Fibroblast of lung (primary cell): ENCODE results near the gene BTG1. TPM values are rescaled to one million over a fixed set of nuclear protein-coding genes. Genes with fewer than 3 reads are reported as not detected.
"Not testable (repeated sequence)": the region's sequence is repeated elsewhere in the genome, so short reads cannot be mapped to it uniquely, and the experiment has no call there.

Experiments used
- DNase-seq, 2 donors: peaks; one replicate each; pipeline versions ENCODE4 v3.0.0 to v3.0.0-alpha.2; 2010; ENCODE audit warnings: low read depth in 2 of 2
- H2AFZ ChIP-seq: 2 replicates; pipeline ENCODE4 v1.5.1; 2012; ENCODE audit warnings: low read length, control low read depth, inconsistent platforms
- H3K27ac ChIP-seq: 2 replicates; pipeline ENCODE4 v1.5.1; 2011; ENCODE audit warnings: low read length, control low read depth; ENCODE audit not compliant: insufficient read depth
- H3K27me3 ChIP-seq: 2 replicates; pipeline ENCODE4 v1.5.1; 2011; ENCODE audit warnings: mild to moderate bottlenecking, low read length; ENCODE audit not compliant: control insufficient read depth, insufficient read depth
- H3K36me3 ChIP-seq: 2 replicates; pipeline ENCODE4 v1.5.1; 2011; ENCODE audit warnings: low read length; ENCODE audit not compliant: control insufficient read depth, insufficient read depth
- H3K4me1 ChIP-seq: 2 replicates; pipeline ENCODE4 v1.5.1; 2011; ENCODE audit warnings: low read length; ENCODE audit not compliant: control insufficient read depth, insufficient read depth; ENCODE audit errors: extremely low read depth
- H3K4me2 ChIP-seq: 2 replicates; pipeline ENCODE4 v1.5.1; 2011; ENCODE audit warnings: low read length, control low read depth; ENCODE audit not compliant: insufficient read depth; ENCODE audit errors: extremely low read depth
- H3K4me3 ChIP-seq, 4 experiments: fragments of 200-600 bp in 1 of 4; sonication (generic) in 1 of 4; replicated peaks in 1 of 4; 2 replicates each; pipeline ENCODE4 v1.5.1; 2011 to 2016; ENCODE audit warnings: low read length in 4 of 4, low read depth in 3 of 4, mild to moderate bottlenecking in 3 of 4, control low read depth in 2 of 4, inconsistent platforms in 1 of 4, mixed read lengths in 1 of 4; ENCODE audit not compliant: insufficient read depth in 1 of 4; ENCODE audit errors: control extremely low read depth in 1 of 4
- H3K79me2 ChIP-seq: 2 replicates; pipeline ENCODE4 v1.5.1; 2012; ENCODE audit warnings: mild to moderate bottlenecking, low read length, inconsistent platforms; ENCODE audit not compliant: control insufficient read depth, insufficient read depth
- H3K9ac ChIP-seq: 2 replicates; pipeline ENCODE4 v1.5.1; 2011; ENCODE audit warnings: mild to moderate bottlenecking, low read length, control low read depth; ENCODE audit not compliant: insufficient read depth
- H3K9me3 ChIP-seq: 2 replicates; pipeline ENCODE4 v1.5.1; 2012; ENCODE audit warnings: low read depth, low read length; ENCODE audit not compliant: control insufficient read depth, insufficient read depth
- H4K20me1 ChIP-seq: 2 replicates; pipeline ENCODE4 v1.5.1; 2011; ENCODE audit warnings: low read length; ENCODE audit not compliant: control insufficient read depth, insufficient read depth; ENCODE audit errors: extremely low read depth
- EZH2 ChIP-seq: IDR thresholded peaks from 2 replicates; pipeline ENCODE4 v1.5.1; 2012; ENCODE audit warnings: low read length, control low read depth, mild to moderate bottlenecking; ENCODE audit errors: missing control alignments
- polyA plus RNA-seq, 2 donors: library from polyadenylated mRNA; depleted of rRNA in 1 of 2; stranded (reverse) in 1 of 2; unstranded in 1 of 2; fragments of >200 nt; gene quantifications; 2 replicates each; pipeline ENCODE4 v1.2.1, GENCODE V29; 2011 to 2012; ENCODE audit warnings: missing spikeins in 1 of 2
- total RNA-seq: library from RNA; depleted of rRNA; stranded (reverse); fragments of >200 nt; gene quantifications from 2 replicates; pipeline ENCODE4 v1.2.1, GENCODE V29; 2014
- TF ChIP-seq, protein P1 (sequence below), 2 donors: IDR thresholded peaks in 1 of 2; conservative IDR thresholded peaks in 1 of 2; 1 replicate in 1 of 2; 2 replicates in 1 of 2; pipeline ENCODE4 v1.5.1; 2011 to 2012; ENCODE audit warnings: low read length in 2 of 2, control low read depth in 1 of 2, inconsistent platforms in 1 of 2, low read depth in 1 of 2, mild to moderate bottlenecking in 1 of 2

Gene BTG1
- total and polyA plus RNA-seq, 2 donors (not counting 1 experiment from before 2014, with no cell fraction given), result 18.2 to 23.1 TPM

DNA sequence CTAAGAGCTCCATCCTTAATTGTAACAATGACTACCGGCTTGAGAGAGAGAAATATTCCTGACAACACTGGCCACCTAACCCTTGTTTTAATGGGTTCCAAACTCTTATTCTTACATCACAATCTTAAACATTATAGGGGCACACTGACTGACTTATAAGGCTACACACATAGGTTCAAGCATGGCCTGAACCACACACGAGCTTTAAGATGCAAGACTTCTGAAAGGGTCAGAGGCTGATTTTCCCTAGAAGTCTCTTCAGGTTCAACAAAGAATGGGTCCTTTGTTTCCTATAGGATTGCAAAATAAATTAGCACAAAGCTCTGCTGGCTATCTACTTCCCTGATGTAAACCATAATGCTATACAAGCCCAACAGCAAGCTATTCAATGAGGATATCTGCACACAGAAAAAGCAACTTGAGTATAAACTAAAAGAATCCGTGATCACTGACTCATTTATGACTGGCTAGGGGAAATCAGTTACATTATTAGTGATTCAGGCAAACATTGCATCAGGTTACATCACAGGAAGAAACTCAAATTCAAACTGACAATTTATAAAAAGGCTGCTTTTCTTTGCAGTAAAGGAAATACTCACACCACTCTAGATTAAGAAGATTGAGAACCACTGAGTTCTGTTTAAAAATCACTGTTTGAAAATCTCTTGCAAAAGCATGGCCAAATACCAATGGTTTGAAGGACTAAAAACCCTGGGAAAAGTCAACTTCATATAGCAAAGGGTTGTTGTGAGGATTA lies 8.5 kb downstream of the BTG1 start:
- Histone ChIP-seq H2AFZ (no peak overlapping the region), H3K9ac (no peak overlapping the region), H3K4me2 (peak overlapping the region; percentile 38), H3K36me3 (no peaks in the 10 kb centered on the region), H3K4me1 (peaks cover 20% of the 10 kb centered on the region), H4K20me1 (no peaks in the 10 kb centered on the region), H3K27me3 (no peaks in the 10 kb centered on the region), H3K4me3 (peak overlapping the region in 2 of 4 experiments; percentile 6 to 99), H3K9me3 (no peaks in the 10 kb centered on the region), H3K79me2 (peaks cover 84% of the 10 kb centered on the region), H3K27ac (peak overlapping the region; percentile 26)
- TF ChIP-seq EZH2, result no peak
- TF ChIP-seq, protein P1, sequence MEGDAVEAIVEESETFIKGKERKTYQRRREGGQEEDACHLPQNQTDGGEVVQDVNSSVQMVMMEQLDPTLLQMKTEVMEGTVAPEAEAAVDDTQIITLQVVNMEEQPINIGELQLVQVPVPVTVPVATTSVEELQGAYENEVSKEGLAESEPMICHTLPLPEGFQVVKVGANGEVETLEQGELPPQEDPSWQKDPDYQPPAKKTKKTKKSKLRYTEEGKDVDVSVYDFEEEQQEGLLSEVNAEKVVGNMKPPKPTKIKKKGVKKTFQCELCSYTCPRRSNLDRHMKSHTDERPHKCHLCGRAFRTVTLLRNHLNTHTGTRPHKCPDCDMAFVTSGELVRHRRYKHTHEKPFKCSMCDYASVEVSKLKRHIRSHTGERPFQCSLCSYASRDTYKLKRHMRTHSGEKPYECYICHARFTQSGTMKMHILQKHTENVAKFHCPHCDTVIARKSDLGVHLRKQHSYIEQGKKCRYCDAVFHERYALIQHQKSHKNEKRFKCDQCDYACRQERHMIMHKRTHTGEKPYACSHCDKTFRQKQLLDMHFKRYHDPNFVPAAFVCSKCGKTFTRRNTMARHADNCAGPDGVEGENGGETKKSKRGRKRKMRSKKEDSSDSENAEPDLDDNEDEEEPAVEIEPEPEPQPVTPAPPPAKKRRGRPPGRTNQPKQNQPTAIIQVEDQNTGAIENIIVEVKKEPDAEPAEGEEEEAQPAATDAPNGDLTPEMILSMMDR (conservative IDR thresholded peaks at IDR 0.05 in 1 of 2, IDR thresholded peaks at IDR 0.05 in 1 of 2; ENCODE audit: low read depth in 1 of 2, low read length in 2 of 2), result no peak
- DNase-seq, result peak; percentile 90 to 97

DNA sequence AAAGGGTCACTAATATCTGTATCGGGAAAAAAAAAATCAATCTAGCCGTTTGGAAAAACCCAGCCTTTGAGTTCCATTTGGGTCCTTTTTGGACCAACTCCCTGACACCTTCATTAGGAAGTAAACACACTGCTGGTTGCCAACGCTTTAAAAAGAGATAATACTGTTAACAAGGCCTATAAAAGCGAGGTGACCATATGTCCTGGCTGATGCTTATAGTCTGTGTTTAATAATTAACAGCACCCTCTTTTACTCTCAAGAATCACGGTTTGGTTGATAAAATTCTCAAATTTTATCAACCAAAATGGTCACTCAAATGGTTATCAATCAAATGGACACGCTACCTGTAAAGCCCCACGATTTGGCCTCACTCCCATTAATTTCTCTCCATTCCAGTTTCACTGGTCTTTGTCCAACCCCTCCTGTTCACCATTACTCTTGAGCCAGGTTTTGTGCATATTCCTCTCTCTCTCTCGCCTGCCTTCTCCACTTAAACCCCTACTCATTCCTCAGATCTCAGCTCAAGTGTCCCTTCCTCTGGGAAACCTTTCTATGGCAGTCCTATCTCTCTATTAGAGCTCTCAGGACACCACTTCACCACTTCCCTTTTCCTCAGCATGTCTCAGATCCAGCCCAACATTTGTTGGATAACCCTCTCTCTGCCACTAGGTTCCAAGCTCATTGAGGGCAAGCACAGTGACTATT lies 9.5 kb downstream of the BTG1 start:
- peak overlapping the region; percentile 1 for H3K4me2 ChIP-seq
- H3K9me3 ChIP-seq, result no peaks in the 10 kb centered on the region
- no peaks in the 10 kb centered on the region for H3K27me3 ChIP-seq
- no peak for TF ChIP-seq EZH2
- H3K79me2 ChIP-seq, result peaks cover 84% of the 10 kb centered on the region
- peaks cover 22% of the 10 kb centered on the region for H3K4me1 ChIP-seq
- H2AFZ ChIP-seq, result no peak overlapping the region
- H3K9ac ChIP-seq, result no peak overlapping the region
- no peaks in the 10 kb centered on the region for H4K20me1 ChIP-seq
- peak overlapping the region; percentile 10 for H3K27ac ChIP-seq
- H3K36me3 ChIP-seq, result no peaks in the 10 kb centered on the region
- H3K4me3 ChIP-seq, result peak overlapping the region in 1 of 4 experiments; percentile 36
- no peak for DNase-seq

DNA sequence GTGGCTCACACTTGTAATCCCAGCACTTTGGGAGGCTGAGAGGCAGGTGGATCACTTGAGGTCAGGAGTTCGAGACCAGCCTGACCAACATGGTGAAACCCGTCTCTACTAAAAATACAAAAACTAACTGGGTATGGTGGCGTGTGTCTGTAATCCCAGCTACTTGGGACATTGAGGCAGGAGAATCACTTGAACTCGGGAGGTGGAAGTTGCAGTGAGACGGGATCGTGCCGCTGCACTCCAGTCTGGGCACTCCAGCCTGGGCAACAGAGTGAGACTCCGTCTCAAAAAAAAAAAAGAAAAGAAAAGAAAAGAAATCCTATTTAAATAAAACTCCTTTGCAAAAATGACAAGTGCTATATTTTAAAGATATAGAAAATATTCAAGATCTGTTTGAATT lies 10.1 kb downstream of the BTG1 start:
- Histone ChIP-seq H3K4me1 (peaks cover 22% of the 10 kb centered on the region), H3K4me2 (peak overlapping the region; percentile 11), H3K79me2 (peaks cover 80% of the 10 kb centered on the region)
- not testable (repeated sequence) for H3K27ac ChIP-seq, H3K4me3 ChIP-seq, H3K9ac ChIP-seq, H3K36me3 ChIP-seq, H3K9me3 ChIP-seq, H3K27me3 ChIP-seq, H4K20me1 ChIP-seq, H2AFZ ChIP-seq, DNase-seq
